ENCODE data around the gene KRTAP16-1. TPM values are rescaled to one million over a fixed set of nuclear protein-coding genes. Genes with fewer than 3 reads are reported as not detected.
A peak's percentile ranks its signal among the peaks of the same experiment; 100 is the strongest.

Gene KRTAP16-1
- total RNA-seq, 1 experiment from 2014 or later = not detected

- Histone ChIP-seq H3K4me3 (ENCODE audit: low read length) (no peak overlapping the region), H3K27me3 (ENCODE audit: low read length) (no peaks in the 10 kb centered on the region), H4K20me1 (ENCODE audit: insufficient read depth, low read depth, low read length) (no peaks in the 10 kb centered on the region), H2AFZ (ENCODE audit: low read length) (no peak overlapping the region), H3K79me2 (ENCODE audit: low read length) (no peaks in the 10 kb centered on the region), H3K36me3 (ENCODE audit: insufficient read depth, low read length) (no peaks in the 10 kb centered on the region), H3K9me3 (ENCODE audit: low read length) (no peaks in the 10 kb centered on the region), H3K27ac (ENCODE audit: low read length) (no peak overlapping the region), H3K9ac (ENCODE audit: low read length) (no peak overlapping the region), H3K4me2 (ENCODE audit: low read depth, low read length, poor library complexity, severe bottlenecking) (no peak overlapping the region), H3K4me1 (ENCODE audit: low read length) (no peaks in the 10 kb centered on the region), H3K9me2 (replicated peaks; ENCODE audit: insufficient read depth, low read length) (no peaks in the 10 kb centered on the region)
- no peak for DNase-seq
These were observed 6.8 kb upstream of the KRTAP16-1 start for GRCh38 chr17:41315814-41316445.

GRCh38 chr17:41315204-41315794 lies 6.2 kb upstream of the KRTAP16-1 start, which contains the start of gene KRTAP17-1:
Gene KRTAP17-1, minus strand, starts transcription at chr17:41315710. Its CDS starts 60 bp downstream, at chr17:41315650.
- no peak within 1 kb of the TSS for H3K9ac ChIP-seq (ENCODE audit: low read length)
- H3K4me1 ChIP-seq (ENCODE audit: low read length) = no peaks in the 10 kb centered on the region
- H3K9me3 ChIP-seq (ENCODE audit: low read length) = no peaks in the 10 kb centered on the region
- no peak for DNase-seq
- no peak within 1 kb of the TSS for H3K27ac ChIP-seq (ENCODE audit: low read length)
- no peak within 1 kb of the TSS for H3K4me2 ChIP-seq (ENCODE audit: low read depth, low read length, poor library complexity, severe bottlenecking)
- H4K20me1 ChIP-seq (ENCODE audit: insufficient read depth, low read depth, low read length) = no peaks in the 10 kb centered on the region
- H3K9me2 ChIP-seq (replicated peaks; ENCODE audit: insufficient read depth, low read length) = no peaks in the 10 kb centered on the region
- no peak within 1 kb of the TSS for H3K4me3 ChIP-seq (ENCODE audit: low read length)
- no peaks in the 10 kb centered on the region for H3K36me3 ChIP-seq (ENCODE audit: insufficient read depth, low read length)
- H2AFZ ChIP-seq (ENCODE audit: low read length) = no peak within 1 kb of the TSS
- H3K79me2 ChIP-seq (ENCODE audit: low read length) = no peaks in the 10 kb centered on the region
- no peaks in the 10 kb centered on the region for H3K27me3 ChIP-seq (ENCODE audit: low read length)

- no peak overlapping the region for H3K9ac ChIP-seq (ENCODE audit: low read length)
- H4K20me1 ChIP-seq (ENCODE audit: insufficient read depth, low read depth, low read length) = no peaks in the 10 kb centered on the region
- H3K36me3 ChIP-seq (ENCODE audit: insufficient read depth, low read length) = no peaks in the 10 kb centered on the region
- H2AFZ ChIP-seq (ENCODE audit: low read length) = no peak overlapping the region
- H3K4me3 ChIP-seq (ENCODE audit: low read length) = no peak overlapping the region
- H3K4me2 ChIP-seq (ENCODE audit: low read depth, low read length, poor library complexity, severe bottlenecking) = no peak overlapping the region
- H3K79me2 ChIP-seq (ENCODE audit: low read length) = no peaks in the 10 kb centered on the region
- no peak overlapping the region for H3K27ac ChIP-seq (ENCODE audit: low read length)
- no peaks in the 10 kb centered on the region for H3K9me2 ChIP-seq (replicated peaks; ENCODE audit: insufficient read depth, low read length)
- no peak for DNase-seq
- peaks cover 3% of the 10 kb centered on the region; the same call in 1 of the 2 replicates for H3K4me1 ChIP-seq (ENCODE audit: low read length)
- no peaks in the 10 kb centered on the region for H3K27me3 ChIP-seq (ENCODE audit: low read length)
- H3K9me3 ChIP-seq (ENCODE audit: low read length) = no peaks in the 10 kb centered on the region
These were observed 2.0 kb upstream of the KRTAP16-1 start for GRCh38 chr17:41311111-41311510.

- no peak overlapping the region for H2AFZ ChIP-seq (ENCODE audit: low read length)
- no peaks in the 10 kb centered on the region for H3K9me3 ChIP-seq (ENCODE audit: low read length)
- H3K27me3 ChIP-seq (ENCODE audit: low read length) = no peaks in the 10 kb centered on the region
- no peaks in the 10 kb centered on the region for H4K20me1 ChIP-seq (ENCODE audit: insufficient read depth, low read depth, low read length)
- no peak overlapping the region for H3K27ac ChIP-seq (ENCODE audit: low read length)
- no peaks in the 10 kb centered on the region for H3K79me2 ChIP-seq (ENCODE audit: low read length)
- H3K9ac ChIP-seq (ENCODE audit: low read length) = no peak overlapping the region
- no peaks in the 10 kb centered on the region for H3K9me2 ChIP-seq (replicated peaks; ENCODE audit: insufficient read depth, low read length)
- peaks cover 3% of the 10 kb centered on the region; the same call in 1 of the 2 replicates for H3K4me1 ChIP-seq (ENCODE audit: low read length)
- H3K4me3 ChIP-seq (ENCODE audit: low read length) = no peak overlapping the region
- no peak overlapping the region for H3K4me2 ChIP-seq (ENCODE audit: low read depth, low read length, poor library complexity, severe bottlenecking)
- H3K36me3 ChIP-seq (ENCODE audit: insufficient read depth, low read length) = no peaks in the 10 kb centered on the region
- DNase-seq = peak; percentile 43
These were observed 725 bp downstream of the KRTAP16-1 start for GRCh38 chr17:41308251-41308917.

GRCh38 chr17:41307647-41308046 lies 1.5 kb downstream of the KRTAP16-1 start:
- Histone ChIP-seq H3K9me3 (ENCODE audit: low read length) (no peaks in the 10 kb centered on the region), H3K4me1 (ENCODE audit: low read length) (peaks cover 3% of the 10 kb centered on the region; the same call in 1 of the 2 replicates), H2AFZ (ENCODE audit: low read length) (no peak overlapping the region), H3K27me3 (ENCODE audit: low read length) (no peaks in the 10 kb centered on the region), H3K36me3 (ENCODE audit: insufficient read depth, low read length) (no peaks in the 10 kb centered on the region), H3K27ac (ENCODE audit: low read length) (no peak overlapping the region), H3K4me3 (ENCODE audit: low read length) (no peak overlapping the region), H3K4me2 (ENCODE audit: low read depth, low read length, poor library complexity, severe bottlenecking) (no peak overlapping the region), H3K9me2 (replicated peaks; ENCODE audit: insufficient read depth, low read length) (no peaks in the 10 kb centered on the region), H3K79me2 (ENCODE audit: low read length) (no peaks in the 10 kb centered on the region), H3K9ac (ENCODE audit: low read length) (no peak overlapping the region), H4K20me1 (ENCODE audit: insufficient read depth, low read depth, low read length) (no peaks in the 10 kb centered on the region)
- no peak for DNase-seq

- Histone ChIP-seq H3K79me2 (ENCODE audit: low read length) (no peaks in the 10 kb centered on the region), H3K9ac (ENCODE audit: low read length) (no peak overlapping the region), H3K36me3 (ENCODE audit: insufficient read depth, low read length) (no peaks in the 10 kb centered on the region), H2AFZ (ENCODE audit: low read length) (no peak overlapping the region), H3K27ac (ENCODE audit: low read length) (no peak overlapping the region), H4K20me1 (ENCODE audit: insufficient read depth, low read depth, low read length) (no peaks in the 10 kb centered on the region), H3K9me2 (replicated peaks; ENCODE audit: insufficient read depth, low read length) (no peaks in the 10 kb centered on the region), H3K4me1 (ENCODE audit: low read length) (peaks cover 3% of the 10 kb centered on the region; the same call in 1 of the 2 replicates), H3K9me3 (ENCODE audit: low read length) (no peaks in the 10 kb centered on the region), H3K27me3 (ENCODE audit: low read length) (no peaks in the 10 kb centered on the region), H3K4me3 (ENCODE audit: low read length) (no peak overlapping the region), H3K4me2 (ENCODE audit: low read depth, low read length, poor library complexity, severe bottlenecking) (no peak overlapping the region)
- no peak for DNase-seq
These were observed 5.0 kb downstream of the KRTAP16-1 start for GRCh38 chr17:41304091-41304490.

- H3K79me2 ChIP-seq (ENCODE audit: low read length) = no peaks in the 10 kb centered on the region
- no peak overlapping the region for H3K27ac ChIP-seq (ENCODE audit: low read length)
- no peaks in the 10 kb centered on the region for H4K20me1 ChIP-seq (ENCODE audit: insufficient read depth, low read depth, low read length)
- no peaks in the 10 kb centered on the region for H3K36me3 ChIP-seq (ENCODE audit: insufficient read depth, low read length)
- no peaks in the 10 kb centered on the region for H3K9me3 ChIP-seq (ENCODE audit: low read length)
- no peak for DNase-seq
- H3K9me2 ChIP-seq (replicated peaks; ENCODE audit: insufficient read depth, low read length) = no peaks in the 10 kb centered on the region
- no peaks in the 10 kb centered on the region for H3K4me1 ChIP-seq (ENCODE audit: low read length)
- no peak overlapping the region for H3K4me3 ChIP-seq (ENCODE audit: low read length)
- no peaks in the 10 kb centered on the region for H3K27me3 ChIP-seq (ENCODE audit: low read length)
- H3K4me2 ChIP-seq (ENCODE audit: low read depth, low read length, poor library complexity, severe bottlenecking) = no peak overlapping the region
- no peak overlapping the region for H2AFZ ChIP-seq (ENCODE audit: low read length)
- no peak overlapping the region for H3K9ac ChIP-seq (ENCODE audit: low read length)
These were observed 6.1 kb downstream of the KRTAP16-1 start for GRCh38 chr17:41302981-41303380.
